Uterus (tissue), 4 donors: Measurements from ENCODE around the gene GNB1. TPM values are rescaled to one million over a fixed set of nuclear protein-coding genes. Genes with fewer than 3 reads are reported as not detected.

Experiments
- DNase-seq, 2 donors: peaks; one replicate each; pipeline ENCODE4 v3.0.0-alpha.2; 2019 to 2020
- H3K27ac ChIP-seq, 2 donors: fragments of 200-600 bp; sonication (generic); 1 replicate in 1 of 2; 2 replicates in 1 of 2; pipeline ENCODE4 v1.5.1; 2016 to 2018
- H3K27me3 ChIP-seq, 2 donors: fragments of 200-600 bp; sonication (generic); one replicate each; pipeline ENCODE4 v1.5.1; 2018 to 2019; ENCODE audit warnings: control low read depth in 1 of 2
- H3K36me3 ChIP-seq, 2 donors: fragments of 200-600 bp; sonication (generic); one replicate each; pipeline ENCODE4 v1.5.1; 2019; ENCODE audit warnings: control low read depth in 1 of 2
- H3K4me1 ChIP-seq, 2 donors: fragments of 200-600 bp; sonication (generic); one replicate each; pipeline ENCODE4 v1.5.1; 2018 to 2019; ENCODE audit warnings: control low read depth in 1 of 2
- H3K4me3 ChIP-seq, 2 donors: fragments of 200-600 bp; sonication (generic); 1 replicate in 1 of 2; 2 replicates in 1 of 2; pipeline ENCODE4 v1.5.1; 2018 to 2019; ENCODE audit warnings: mild to moderate bottlenecking in 1 of 2
- H3K9me3 ChIP-seq, 2 donors: fragments of 200-600 bp; sonication (generic); one replicate each; pipeline ENCODE4 v1.5.1; 2019; ENCODE audit warnings: control low read depth in 1 of 2
- POLR2A ChIP-seq, 2 donors: fragments of 450-650 bp; IDR thresholded peaks; one replicate each; pipeline ENCODE4 v1.6.1; 2016; ENCODE audit warnings: antibody characterized with exemption in 2 of 2, mild to moderate bottlenecking in 1 of 2, moderate library complexity in 1 of 2
- intact Hi-C: fragments of 100-400 bp; cut with DNase I; formaldehyde crosslinking; loops from one replicate; pipeline ENCODE4 v1.15.1; 2023; ENCODE audit warnings: low total_unique reads
- total RNA-seq, 4 donors: library from RNA; depleted of rRNA in 3 of 4; stranded (reverse); fragments of >200 nt in 3 of 4; gene quantifications; one replicate each; pipeline versions ENCODE4 v1.1.0 to v1.2.4, GENCODE V29; 2014 to 2023
- TF ChIP-seq, protein P1 (sequence below), 4 experiments: fragments of 200-600 bp in 2 of 4; fragments of 450-650 bp in 2 of 4; sonication (generic) in 2 of 4; IDR thresholded peaks; one replicate each; pipeline ENCODE4 v1.5.1; 2016 to 2019; ENCODE audit warnings: antibody characterized with exemption in 4 of 4, mild to moderate bottlenecking in 2 of 4, moderate library complexity in 1 of 4
- donor health status: DM: yes; HTN: yes; CAD: no.

GNB1 gene
- total RNA-seq, 4 donors from 2014 or later, result 50.2 to 320 (median 104) TPM

DNA sequence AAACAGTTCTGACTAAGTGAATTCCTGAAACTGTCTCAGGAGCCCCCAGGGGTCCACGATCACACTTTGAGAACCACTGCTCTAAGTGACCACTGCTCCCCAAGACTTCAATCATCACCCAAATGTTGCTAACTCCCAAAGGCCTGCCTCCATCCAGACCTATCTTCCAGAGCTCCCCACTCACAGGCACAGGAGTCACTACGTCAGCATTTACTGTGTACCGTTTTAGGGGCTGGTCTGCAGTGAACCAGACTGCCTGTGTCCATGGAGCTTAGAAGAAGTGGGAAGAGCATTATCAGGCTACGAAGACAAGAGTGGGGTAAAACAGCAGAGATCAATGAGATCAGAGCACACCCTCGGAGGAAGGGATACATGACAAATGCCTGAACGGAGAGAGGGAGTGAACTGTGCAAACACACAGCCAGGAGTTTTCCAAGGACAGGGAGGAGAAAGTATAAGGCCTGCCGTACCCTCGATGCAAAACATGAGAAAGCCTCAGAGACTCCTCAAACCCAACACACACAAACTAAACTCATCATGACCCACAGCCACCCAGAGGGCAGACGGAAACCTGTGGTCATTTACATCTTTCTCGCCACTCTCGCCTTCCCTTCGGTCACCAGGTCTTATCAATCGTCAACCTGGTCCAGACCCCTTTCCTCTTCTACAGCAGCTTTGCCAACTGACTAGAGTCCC lies 10.1 kb downstream of the GNB1 start:
- Histone ChIP-seq H3K9me3 (no peaks in the 10 kb centered on the region), H3K27me3 (no peaks in the 10 kb centered on the region), H3K4me1 (peaks cover 0 to 10% of the 10 kb centered on the region in 2 donors), H3K4me3 (no peak overlapping the region), H3K36me3 (no peaks in the 10 kb centered on the region), H3K27ac (no peak overlapping the region)
- no peak for DNase-seq
- intact Hi-C loops, result no loop called here
- TF ChIP-seq, protein P1, sequence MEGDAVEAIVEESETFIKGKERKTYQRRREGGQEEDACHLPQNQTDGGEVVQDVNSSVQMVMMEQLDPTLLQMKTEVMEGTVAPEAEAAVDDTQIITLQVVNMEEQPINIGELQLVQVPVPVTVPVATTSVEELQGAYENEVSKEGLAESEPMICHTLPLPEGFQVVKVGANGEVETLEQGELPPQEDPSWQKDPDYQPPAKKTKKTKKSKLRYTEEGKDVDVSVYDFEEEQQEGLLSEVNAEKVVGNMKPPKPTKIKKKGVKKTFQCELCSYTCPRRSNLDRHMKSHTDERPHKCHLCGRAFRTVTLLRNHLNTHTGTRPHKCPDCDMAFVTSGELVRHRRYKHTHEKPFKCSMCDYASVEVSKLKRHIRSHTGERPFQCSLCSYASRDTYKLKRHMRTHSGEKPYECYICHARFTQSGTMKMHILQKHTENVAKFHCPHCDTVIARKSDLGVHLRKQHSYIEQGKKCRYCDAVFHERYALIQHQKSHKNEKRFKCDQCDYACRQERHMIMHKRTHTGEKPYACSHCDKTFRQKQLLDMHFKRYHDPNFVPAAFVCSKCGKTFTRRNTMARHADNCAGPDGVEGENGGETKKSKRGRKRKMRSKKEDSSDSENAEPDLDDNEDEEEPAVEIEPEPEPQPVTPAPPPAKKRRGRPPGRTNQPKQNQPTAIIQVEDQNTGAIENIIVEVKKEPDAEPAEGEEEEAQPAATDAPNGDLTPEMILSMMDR (IDR thresholded peaks at IDR 0.05), result no peak
- TF ChIP-seq POLR2A (IDR thresholded peaks at IDR 0.05), result no peak

DNA sequence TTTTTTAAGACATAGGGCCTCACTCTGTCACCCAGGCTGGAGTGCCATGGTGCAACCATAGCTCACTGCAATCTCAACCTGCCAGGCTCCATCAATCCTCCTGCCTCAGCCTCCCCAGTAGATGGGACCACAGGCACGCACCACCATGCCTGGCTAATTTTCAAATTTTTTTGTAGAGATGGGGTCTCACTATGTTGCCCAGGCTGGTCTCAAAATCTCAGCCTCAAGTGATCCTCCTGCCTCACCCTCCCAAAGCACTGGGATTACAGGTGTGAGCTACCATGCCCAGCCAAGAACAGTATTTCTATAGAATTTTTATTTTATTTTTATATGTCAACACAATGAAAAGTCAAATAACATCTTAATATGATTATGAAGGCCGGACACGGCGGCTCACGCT lies 10.9 kb downstream of the GNB1 start:
- no peak overlapping the region for H3K27ac ChIP-seq
- no peak for DNase-seq
- intact Hi-C loops, result no loop called here

DNA sequence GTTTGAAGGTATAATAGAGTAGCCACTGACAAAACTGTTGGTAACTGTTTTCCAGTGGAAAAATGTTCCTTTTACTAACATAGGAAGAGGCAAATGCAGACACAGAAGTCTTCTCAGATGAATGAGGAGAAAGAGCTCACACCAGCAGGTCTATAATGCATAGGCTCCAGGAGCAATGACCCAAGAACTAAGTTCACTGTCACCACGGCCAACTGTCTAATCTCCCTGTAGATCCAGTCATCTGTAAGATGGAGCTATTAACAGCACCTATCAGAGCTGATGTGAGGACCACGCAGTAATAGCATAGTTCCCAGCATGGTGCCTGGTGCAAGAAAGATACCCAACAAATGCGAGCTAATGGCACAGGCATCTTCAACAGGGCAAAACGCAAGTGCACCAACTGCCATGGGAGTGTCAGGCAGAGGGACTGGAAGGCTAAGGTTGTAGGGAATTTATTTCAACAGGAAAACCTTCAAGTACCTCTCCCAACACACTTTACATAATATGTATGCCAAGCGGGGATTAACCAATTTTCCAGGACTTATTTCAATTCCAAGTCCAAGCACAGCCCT lies 12.9 kb downstream of the GNB1 start:
- H3K9me3 ChIP-seq, result no peaks in the 10 kb centered on the region
- H3K27me3 ChIP-seq, result no peaks in the 10 kb centered on the region
- intact Hi-C loops, result no loop called here
- no peak for DNase-seq
- peaks cover 0 to 19% of the 10 kb centered on the region in 2 donors for H3K4me1 ChIP-seq
- H3K4me3 ChIP-seq, result no peak overlapping the region
- H3K36me3 ChIP-seq, result no peaks in the 10 kb centered on the region
- TF ChIP-seq, protein P1 (IDR thresholded peaks at IDR 0.05), result no peak
- TF ChIP-seq POLR2A (IDR thresholded peaks at IDR 0.05), result no peak
- no peak overlapping the region for H3K27ac ChIP-seq

More for the DNA sequence above, 10.9 kb downstream of the GNB1 start:
- no peak overlapping the region for H3K4me3 ChIP-seq
- H3K27me3 ChIP-seq, result no peaks in the 10 kb centered on the region
- peaks cover 0 to 10% of the 10 kb centered on the region in 2 donors for H3K4me1 ChIP-seq
- TF ChIP-seq POLR2A (IDR thresholded peaks at IDR 0.05), result no peak
- TF ChIP-seq, protein P1 (IDR thresholded peaks at IDR 0.05), result no peak
- no peaks in the 10 kb centered on the region for H3K36me3 ChIP-seq
- no peaks in the 10 kb centered on the region for H3K9me3 ChIP-seq

DNA sequence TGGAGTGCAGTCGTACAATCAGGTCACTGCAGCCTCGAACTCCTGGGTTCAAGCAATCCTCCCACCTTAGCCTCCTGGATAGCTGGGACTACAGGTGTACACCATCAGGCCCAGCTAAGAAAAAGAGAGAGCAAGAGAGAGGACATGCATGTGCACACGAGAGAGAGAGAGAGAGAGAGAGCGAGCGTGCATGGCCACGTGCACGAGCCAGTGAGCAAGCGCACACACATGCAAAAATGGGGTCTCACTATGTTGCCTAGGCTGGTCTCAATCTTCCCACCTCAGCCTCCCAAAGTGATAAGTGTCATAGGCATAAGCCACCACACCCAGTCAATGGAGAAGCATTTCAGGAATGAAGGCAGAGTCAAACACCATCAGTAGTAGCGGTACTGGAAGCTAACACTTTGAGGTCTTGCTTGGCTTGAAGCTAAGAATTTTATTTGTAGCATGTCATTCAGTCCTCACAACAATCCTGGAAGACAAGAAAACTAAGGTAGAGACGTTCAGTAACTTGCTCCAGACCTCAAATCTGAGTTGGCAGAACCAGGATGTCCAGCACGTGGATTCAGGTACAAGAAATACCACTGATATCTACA lies 14.5 kb downstream of the GNB1 start:
- Histone ChIP-seq H3K27ac (no peak overlapping the region), H3K27me3 (no peaks in the 10 kb centered on the region), H3K9me3 (no peaks in the 10 kb centered on the region), H3K36me3 (no peaks in the 10 kb centered on the region), H3K4me1 (peaks cover 0 to 16% of the 10 kb centered on the region in 2 donors), H3K4me3 (no peak overlapping the region)
- TF ChIP-seq, protein P1 (IDR thresholded peaks at IDR 0.05), result no peak
- no peak for TF ChIP-seq POLR2A (IDR thresholded peaks at IDR 0.05)
- intact Hi-C loops, result no loop called here
- DNase-seq, result no peak

DNA sequence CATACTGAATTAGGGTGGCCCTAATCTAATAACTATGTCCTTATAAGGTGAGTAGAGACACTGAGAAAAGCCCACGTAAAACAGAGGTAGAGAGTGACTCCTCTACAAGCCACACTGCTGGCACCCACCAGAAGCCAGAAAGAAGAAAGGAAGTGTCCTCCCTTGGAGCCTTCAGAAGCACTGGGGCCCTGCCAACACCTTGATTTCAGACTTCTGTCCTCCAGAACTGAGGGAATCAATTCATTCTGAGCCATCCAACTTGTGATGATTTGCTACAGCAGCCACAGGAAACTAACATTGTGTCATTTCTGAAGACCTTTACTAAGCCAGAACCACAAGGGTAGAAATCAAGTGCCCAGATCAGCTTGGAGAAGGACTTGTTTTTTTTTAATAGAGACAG lies 15.0 kb downstream of the GNB1 start:
- H3K4me3 ChIP-seq, result no peak overlapping the region
- no peak for DNase-seq
- no peaks in the 10 kb centered on the region for H3K9me3 ChIP-seq
- intact Hi-C loops, result no loop called here
- peaks cover 0 to 11% of the 10 kb centered on the region in 2 donors for H3K4me1 ChIP-seq
- no peaks in the 10 kb centered on the region for H3K36me3 ChIP-seq
- no peak overlapping the region for H3K27ac ChIP-seq
- H3K27me3 ChIP-seq, result no peaks in the 10 kb centered on the region
- TF ChIP-seq, protein P1 (IDR thresholded peaks at IDR 0.05), result no peak
